HEK293 (cell line): ENCODE results near the gene TPM1.

ENCODE experiments used
- CTCF ChIA-PET: fragments of 350-600 bp; formaldehyde crosslinking; extraction: SDS; loops from one replicate; lab custom pipeline; 2021; ENCODE audit warnings: antibody characterized with exemption; lab: Yijun Ruan, JAX
- POLR2A ChIA-PET: fragments of 300-600 bp; formaldehyde crosslinking; extraction: SDS; loops from one replicate; lab custom pipeline; 2020; ENCODE audit warnings: antibody characterized with exemption, inconsistent platforms; lab: Yijun Ruan, JAX
- H3K27ac ChIP-seq: fragments of 200-500 bp; sonication (Bioruptor generic); 2 replicates; pipeline ENCODE4 v1.5.1; 2014; ENCODE audit warnings: low read depth, low read length, control low read depth, inconsistent platforms; ENCODE audit errors: extremely low read depth
- H3K36me3 ChIP-seq, 2 experiments: fragments of 200-500 bp in 1 of 2; sonication (Bioruptor generic) in 1 of 2; 1 replicate in 1 of 2; 2 replicates in 1 of 2; pipeline ENCODE4 v1.5.1; 2014 to 2017; ENCODE audit warnings: inconsistent platforms in 2 of 2, low read length in 2 of 2; ENCODE audit not compliant: control insufficient read depth in 2 of 2, insufficient read depth in 1 of 2
- H3K4me1 ChIP-seq: fragments of 200-500 bp; sonication (Bioruptor generic); 2 replicates; pipeline ENCODE4 v1.5.1; 2014; ENCODE audit warnings: mild to moderate bottlenecking, low read length, inconsistent platforms; ENCODE audit not compliant: control insufficient read depth, insufficient read depth
- H3K4me3 ChIP-seq: 2 replicates; pipeline ENCODE4 v1.5.1; 2011; ENCODE audit warnings: low read depth, mild to moderate bottlenecking, control low read depth, low read length, moderate library complexity
- H3K9me3 ChIP-seq: fragments of 200-500 bp; sonication (Bioruptor generic); 2 replicates; pipeline ENCODE4 v1.5.1; 2014; ENCODE audit warnings: low read depth, low read length, inconsistent platforms; ENCODE audit not compliant: control insufficient read depth, insufficient read depth
- GLIS2 ChIP-seq: fragments of 450-650 bp; formaldehyde crosslinking; IDR thresholded peaks from 2 replicates; pipeline ENCODE4 v1.5.1; 2016; ENCODE audit warnings: missing biosample characterization, missing genetic modification characterization
- HOXD13 ChIP-seq: sonication (generic); formaldehyde crosslinking; IDR thresholded peaks from 2 replicates; pipeline ENCODE4 v1.8.0; 2022; ENCODE audit warnings: missing genetic modification reagents, borderline replicate concordance
- PRDM1 ChIP-seq: fragments of 450-650 bp; formaldehyde crosslinking; IDR thresholded peaks from 2 replicates; pipeline ENCODE4; 2016; ENCODE audit warnings: missing biosample characterization, missing genetic modification characterization
- SCRT2 ChIP-seq: fragments of 450-650 bp; formaldehyde crosslinking; IDR thresholded peaks from 2 replicates; pipeline ENCODE4 v1.5.1; 2016; ENCODE audit warnings: missing biosample characterization, missing genetic modification characterization
- ZBTB7A ChIP-seq: fragments of 450-650 bp; formaldehyde crosslinking; IDR thresholded peaks from 2 replicates; pipeline ENCODE4 v1.5.1; 2016; ENCODE audit warnings: low read depth, missing biosample characterization, missing genetic modification characterization
- ZNF133 ChIP-seq: fragments of 450-650 bp; formaldehyde crosslinking; IDR thresholded peaks from 2 replicates; pipeline ENCODE4 v1.5.1; 2016; ENCODE audit warnings: missing biosample characterization, missing genetic modification characterization
- ZNF404 ChIP-seq: fragments of 450-650 bp; formaldehyde crosslinking; IDR thresholded peaks from 2 replicates; pipeline ENCODE4 v1.5.1; 2017; ENCODE audit warnings: missing biosample characterization, missing genetic modification characterization
- ZNF426 ChIP-seq: fragments of 450-650 bp; formaldehyde crosslinking; IDR thresholded peaks from 2 replicates; pipeline ENCODE4 v1.5.1; 2017; ENCODE audit warnings: missing biosample characterization, missing genetic modification characterization, mild to moderate bottlenecking, inconsistent platforms, moderate library complexity
- ZNF621 ChIP-seq: fragments of 450-650 bp; formaldehyde crosslinking; IDR thresholded peaks from 2 replicates; pipeline ENCODE4 v1.5.1; 2017; ENCODE audit warnings: missing biosample characterization, missing genetic modification characterization
- ZNF626 ChIP-seq: fragments of 450-650 bp; sonication (Bioruptor Pico); formaldehyde crosslinking; IDR thresholded peaks from 2 replicates; pipeline ENCODE4 v1.5.1; 2018; ENCODE audit warnings: missing biosample characterization, missing genetic modification characterization, inconsistent platforms
- TF ChIP-seq, protein P1 (sequence below): fragments of 450-650 bp; IDR thresholded peaks from 2 replicates; pipeline ENCODE4 v1.5.1; 2018; ENCODE audit warnings: missing biosample characterization, mild to moderate bottlenecking, missing genetic modification characterization
- TF ChIP-seq, protein P2 (sequence below): fragments of 450-650 bp; formaldehyde crosslinking; IDR thresholded peaks from 2 replicates; pipeline ENCODE4 v1.5.1; 2016; ENCODE audit warnings: missing biosample characterization, missing genetic modification characterization
- TF ChIP-seq, protein P3 (sequence below): fragments of 450-650 bp; formaldehyde crosslinking; IDR thresholded peaks from 2 replicates; pipeline ENCODE4 v1.5.1; 2016; ENCODE audit warnings: missing biosample characterization, missing genetic modification characterization
- TF ChIP-seq, protein P4 (sequence below): fragments of 450-650 bp; formaldehyde crosslinking; IDR thresholded peaks from 2 replicates; pipeline ENCODE4; 2016; ENCODE audit warnings: missing biosample characterization, missing genetic modification characterization

The TPM1 gene

DNA sequence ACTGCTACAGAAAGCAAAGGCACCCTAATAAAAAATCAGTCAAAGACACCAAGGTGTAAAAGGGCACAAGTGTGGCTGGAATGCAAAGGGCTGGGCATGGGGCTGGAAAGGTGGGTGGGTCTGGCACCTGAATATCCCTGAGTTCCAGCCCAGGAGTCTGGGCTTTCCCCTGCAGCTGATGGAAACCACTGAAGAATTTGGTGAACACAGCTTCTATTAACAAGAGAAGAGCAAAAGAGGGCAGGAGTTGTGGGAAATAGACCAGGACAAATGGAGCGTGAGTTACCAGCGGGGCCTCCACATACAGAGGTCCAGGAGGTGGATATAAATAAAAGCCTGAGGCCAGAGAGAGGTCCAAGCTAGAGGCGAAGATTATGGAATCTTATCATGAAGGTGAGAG is 45.1 kb upstream of the TPM1 start:
- POLR2A ChIA-PET, result no interaction called here
- Histone ChIP-seq H3K36me3 (no peaks in the 10 kb centered on the region), H3K9me3 (no peaks in the 10 kb centered on the region), H3K27ac (no peak overlapping the region), H3K4me1 (no peaks in the 10 kb centered on the region), H3K4me3 (no peak overlapping the region)
- CTCF ChIA-PET, result interaction anchor here (0.6 to 1.4 kb wide), 2 partner anchors 69 to 167 kb away, joined by 3 to 5 read pairs; no protein-coding TSS in a partner anchor
- TF ChIP-seq ZNF426 (tag by site-specific recombination), result no peak
- no peak for TF ChIP-seq ZNF133 (tag by site-specific recombination)
- TF ChIP-seq, protein P1, sequence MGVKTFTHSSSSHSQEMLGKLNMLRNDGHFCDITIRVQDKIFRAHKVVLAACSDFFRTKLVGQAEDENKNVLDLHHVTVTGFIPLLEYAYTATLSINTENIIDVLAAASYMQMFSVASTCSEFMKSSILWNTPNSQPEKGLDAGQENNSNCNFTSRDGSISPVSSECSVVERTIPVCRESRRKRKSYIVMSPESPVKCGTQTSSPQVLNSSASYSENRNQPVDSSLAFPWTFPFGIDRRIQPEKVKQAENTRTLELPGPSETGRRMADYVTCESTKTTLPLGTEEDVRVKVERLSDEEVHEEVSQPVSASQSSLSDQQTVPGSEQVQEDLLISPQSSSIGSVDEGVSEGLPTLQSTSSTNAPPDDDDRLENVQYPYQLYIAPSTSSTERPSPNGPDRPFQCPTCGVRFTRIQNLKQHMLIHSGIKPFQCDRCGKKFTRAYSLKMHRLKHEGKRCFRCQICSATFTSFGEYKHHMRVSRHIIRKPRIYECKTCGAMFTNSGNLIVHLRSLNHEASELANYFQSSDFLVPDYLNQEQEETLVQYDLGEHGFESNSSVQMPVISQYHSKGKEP (tag by site-specific recombination), result no peak
- TF ChIP-seq, protein P2, sequence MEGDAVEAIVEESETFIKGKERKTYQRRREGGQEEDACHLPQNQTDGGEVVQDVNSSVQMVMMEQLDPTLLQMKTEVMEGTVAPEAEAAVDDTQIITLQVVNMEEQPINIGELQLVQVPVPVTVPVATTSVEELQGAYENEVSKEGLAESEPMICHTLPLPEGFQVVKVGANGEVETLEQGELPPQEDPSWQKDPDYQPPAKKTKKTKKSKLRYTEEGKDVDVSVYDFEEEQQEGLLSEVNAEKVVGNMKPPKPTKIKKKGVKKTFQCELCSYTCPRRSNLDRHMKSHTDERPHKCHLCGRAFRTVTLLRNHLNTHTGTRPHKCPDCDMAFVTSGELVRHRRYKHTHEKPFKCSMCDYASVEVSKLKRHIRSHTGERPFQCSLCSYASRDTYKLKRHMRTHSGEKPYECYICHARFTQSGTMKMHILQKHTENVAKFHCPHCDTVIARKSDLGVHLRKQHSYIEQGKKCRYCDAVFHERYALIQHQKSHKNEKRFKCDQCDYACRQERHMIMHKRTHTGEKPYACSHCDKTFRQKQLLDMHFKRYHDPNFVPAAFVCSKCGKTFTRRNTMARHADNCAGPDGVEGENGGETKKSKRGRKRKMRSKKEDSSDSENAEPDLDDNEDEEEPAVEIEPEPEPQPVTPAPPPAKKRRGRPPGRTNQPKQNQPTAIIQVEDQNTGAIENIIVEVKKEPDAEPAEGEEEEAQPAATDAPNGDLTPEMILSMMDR, result no peak
- TF ChIP-seq, protein P3, sequence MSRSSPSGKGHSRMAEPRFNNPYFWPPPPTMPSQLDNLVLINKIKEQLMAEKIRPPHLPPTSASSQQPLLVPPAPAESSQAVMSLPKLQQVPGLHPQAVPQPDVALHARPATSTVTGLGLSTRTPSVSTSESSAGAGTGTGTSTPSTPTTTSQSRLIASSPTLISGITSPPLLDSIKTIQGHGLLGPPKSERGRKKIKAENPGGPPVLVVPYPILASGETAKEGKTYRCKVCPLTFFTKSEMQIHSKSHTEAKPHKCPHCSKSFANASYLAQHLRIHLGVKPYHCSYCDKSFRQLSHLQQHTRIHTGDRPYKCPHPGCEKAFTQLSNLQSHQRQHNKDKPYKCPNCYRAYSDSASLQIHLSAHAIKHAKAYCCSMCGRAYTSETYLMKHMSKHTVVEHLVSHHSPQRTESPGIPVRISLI (tag by site-specific recombination), result no peak

DNA sequence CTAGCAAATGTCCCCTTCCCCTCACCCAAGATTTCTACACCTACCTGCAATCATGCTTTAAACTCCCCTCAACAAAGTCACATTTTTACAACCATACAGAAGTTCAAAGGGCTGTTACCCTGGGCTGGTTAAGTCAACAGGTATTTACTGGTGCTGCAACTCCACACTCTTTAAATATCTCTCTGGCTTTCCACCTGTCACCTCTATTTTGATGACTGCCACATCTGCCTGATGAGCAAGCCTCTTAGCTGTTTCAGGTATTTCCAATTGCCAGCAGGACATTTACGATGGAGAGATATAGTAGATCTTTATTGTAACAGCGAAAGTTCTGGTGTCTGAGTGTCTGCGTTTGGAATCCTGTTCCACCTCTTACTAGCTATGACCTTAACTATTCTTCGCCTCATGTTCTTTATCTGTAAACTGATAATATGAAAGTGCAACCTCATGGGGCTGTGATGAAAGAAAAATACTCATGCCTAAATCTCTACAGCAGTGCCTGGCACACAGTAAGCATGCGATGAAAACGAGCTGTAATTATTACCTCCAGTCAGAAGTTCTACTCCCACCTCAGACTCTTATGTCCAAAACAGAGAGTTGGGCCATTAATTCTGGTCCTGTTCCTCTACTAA is 44.2 kb upstream of the TPM1 start:
- Histone ChIP-seq H3K36me3 (no peaks in the 10 kb centered on the region), H3K4me1 (no peaks in the 10 kb centered on the region), H3K4me3 (no peak overlapping the region), H3K27ac (no peak overlapping the region), H3K9me3 (no peaks in the 10 kb centered on the region)
- ChIA-PET POLR2A (no interaction called here), CTCF (interaction anchor here (0.9 to 1.4 kb wide), 2 partner anchors 45 to 70 kb away, joined by 3 read pairs; partner anchors contain the start of gene TPM1)
- TF ChIP-seq ZNF626 (tag by site-specific recombination) (no peak), SCRT2 (tag by site-specific recombination) (peak; percentile 70)

DNA sequence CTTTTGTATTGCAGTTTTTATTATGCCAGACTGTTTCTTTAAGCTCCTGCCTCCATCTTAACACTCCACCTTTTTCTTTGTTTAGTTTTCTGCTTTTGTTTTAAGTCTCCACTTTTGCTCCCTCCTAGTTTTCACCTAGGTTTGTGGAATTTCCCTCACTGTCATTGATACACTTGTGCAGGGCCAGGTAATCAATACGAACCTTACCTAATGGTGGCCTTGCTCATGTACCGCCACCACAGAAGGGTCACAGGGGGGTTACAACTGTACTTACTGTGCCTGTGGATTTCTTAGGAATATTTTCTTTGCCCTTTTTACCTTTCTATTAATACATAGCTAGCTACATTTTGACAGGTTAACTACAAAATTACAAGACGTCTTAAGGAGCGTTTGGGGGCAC is 43.4 kb upstream of the TPM1 start:
- Histone ChIP-seq H3K4me1 (no peaks in the 10 kb centered on the region), H3K27ac (no peak overlapping the region), H3K4me3 (no peak overlapping the region), H3K36me3 (no peaks in the 10 kb centered on the region), H3K9me3 (no peaks in the 10 kb centered on the region)
- TF ChIP-seq ZBTB7A (no peak), HOXD13 (CRISPR knock-in tag) (no peak), ZNF404 (tag by site-specific recombination) (no peak), GLIS2 (tag by site-specific recombination) (no peak), ZNF621 (no peak), PRDM1 (tag by site-specific recombination) (0 out of 2 replicates have a peak, but pooled peaks have one; percentile 8)
- TF ChIP-seq, protein P2, result no peak
- TF ChIP-seq, protein P4, sequence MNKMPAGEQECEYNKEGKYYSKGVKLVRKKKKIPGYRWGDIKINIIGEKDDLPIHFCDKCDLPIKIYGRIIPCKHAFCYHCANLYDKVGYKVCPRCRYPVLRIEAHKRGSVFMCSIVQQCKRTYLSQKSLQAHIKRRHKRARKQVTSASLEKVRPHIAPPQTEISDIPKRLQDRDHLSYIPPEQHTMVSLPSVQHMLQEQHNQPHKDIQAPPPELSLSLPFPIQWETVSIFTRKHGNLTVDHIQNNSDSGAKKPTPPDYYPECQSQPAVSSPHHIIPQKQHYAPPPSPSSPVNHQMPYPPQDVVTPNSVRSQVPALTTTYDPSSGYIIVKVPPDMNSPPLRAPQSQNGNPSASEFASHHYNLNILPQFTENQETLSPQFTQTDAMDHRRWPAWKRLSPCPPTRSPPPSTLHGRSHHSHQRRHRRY (tag by site-specific recombination), result no peak
- CTCF ChIA-PET, result interaction anchor here (0.9 kb wide), 1 partner anchor 44 kb away, joined by 3 read pairs; the partner anchor contains the start of gene TPM1
- POLR2A ChIA-PET, result no interaction called here
